NCI-H2107 treated with DMSO at 0.1 percent for 48 hours (cell line): ENCODE data around the gene PSMB2.
"Not testable (repeated sequence)": the region's sequence is repeated elsewhere in the genome, so short reads cannot be mapped to it uniquely, and the experiment has no call there.

ENCODE experiments used
- DNase-seq: peaks from one replicate; lab custom pipeline; 2025; ENCODE audit not compliant: unreplicated experiment; lab: John Stamatoyannopoulos, UW

Gene PSMB2

GRCh38 chr1:35594005-35594760 is 47.1 kb downstream of the PSMB2 start:
- DNase-seq: no peak

GRCh38 chr1:35592991-35593769 is 48.1 kb downstream of the PSMB2 start:
- DNase-seq: no peak

GRCh38 chr1:35591211-35591610 is 50.1 kb downstream of the PSMB2 start:
- no peak for DNase-seq

- no peak for DNase-seq
Measured at GRCh38 chr1:35590476-35591040, 50.8 kb downstream of the PSMB2 start.

- DNase-seq: no peak
Measured at GRCh38 chr1:35589516-35590427, 51.6 kb downstream of the PSMB2 start.

- no peak for DNase-seq
Measured at GRCh38 chr1:35588197-35588910, 53.0 kb downstream of the PSMB2 start.

- no peak for DNase-seq
Measured at GRCh38 chr1:35587736-35588135, 53.6 kb downstream of the PSMB2 start.

GRCh38 chr1:35586808-35587207 is 54.5 kb downstream of the PSMB2 start:
- DNase-seq: no peak

- not testable (repeated sequence) for DNase-seq
Measured at GRCh38 chr1:35585805-35586204, 55.5 kb downstream of the PSMB2 start.

GRCh38 chr1:35585281-35585680 is 56.0 kb downstream of the PSMB2 start:
- no peak for DNase-seq

- DNase-seq: not testable (repeated sequence)
Measured at GRCh38 chr1:35581621-35582020, 59.7 kb downstream of the PSMB2 start.

GRCh38 chr1:35580949-35581388 is 60.4 kb downstream of the PSMB2 start:
- no peak for DNase-seq

- no peak for DNase-seq
Measured at GRCh38 chr1:35577071-35577998, 64.0 kb downstream of the PSMB2 start.

GRCh38 chr1:35576766-35577070 is 64.6 kb downstream of the PSMB2 start:
- not testable (repeated sequence) for DNase-seq

- DNase-seq: no peak
Measured at GRCh38 chr1:35576061-35576765, 65.1 kb downstream of the PSMB2 start.

GRCh38 chr1:35575416-35575958 is 65.8 kb downstream of the PSMB2 start:
- DNase-seq: no peak

GRCh38 chr1:35574655-35575415 is 66.5 kb downstream of the PSMB2 start:
- DNase-seq: no peak
